ENCODE results near the gene DOCK4. TPM values are rescaled to one million over a fixed set of nuclear protein-coding genes. Genes with fewer than 3 reads are reported as not detected.

DOCK4 gene
- total and polyA plus RNA-seq, 4 donors, result 40.3 to 95.0 (median 56.4) TPM

DNA sequence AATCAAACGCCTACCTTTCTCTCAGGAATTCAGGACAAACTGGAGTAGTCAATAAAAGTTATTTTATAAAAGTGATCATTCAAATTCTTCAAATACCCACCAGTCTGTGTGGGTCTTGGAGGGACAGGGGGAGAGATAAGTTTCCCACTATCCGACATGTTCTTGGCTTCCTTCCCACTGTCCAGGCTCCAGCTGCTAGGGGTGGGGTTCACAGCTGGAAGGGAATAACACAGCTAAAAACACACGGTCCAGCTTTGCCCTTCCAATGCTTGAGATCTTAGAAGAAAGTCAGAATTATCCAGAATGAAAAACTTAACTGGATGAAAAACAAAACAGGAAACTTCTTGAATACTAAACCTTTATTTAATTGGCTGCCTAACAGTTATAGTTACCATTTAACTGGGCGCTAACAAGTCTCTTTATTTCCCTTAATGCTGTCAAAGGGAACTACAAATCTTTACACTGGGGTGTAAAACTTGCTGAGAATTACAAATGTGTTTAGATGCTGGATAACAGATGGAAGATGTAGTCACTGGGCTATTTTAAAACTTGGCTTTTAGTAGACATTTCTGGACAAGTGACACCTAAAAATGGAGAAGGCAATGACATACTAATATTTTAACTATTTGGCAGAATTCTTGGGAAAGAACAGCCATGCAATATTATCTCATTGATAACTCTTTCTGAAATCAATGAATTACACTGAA is 471.1 kb downstream of the DOCK4 start:
- no peak overlapping the region for H3K4me3 ChIP-seq (ENCODE audit: low read depth, low read length)
- no peaks in the 10 kb centered on the region for H3K9me3 ChIP-seq (ENCODE audit: control insufficient read depth, insufficient read depth, low read length)
- H3K27me3 ChIP-seq (ENCODE audit: control insufficient read depth, insufficient read depth, low read length), result no peaks in the 10 kb centered on the region
- peaks cover 18% of the 10 kb centered on the region for H3K36me3 ChIP-seq (ENCODE audit: control insufficient read depth, insufficient read depth, low read length)
- DNase-seq (ENCODE audit: low read depth in 4 of 6, low spot score in 6 of 6), result peak in 1 of 6 donors; percentile 55
- WGBS (ENCODE audit: insufficient coverage), result no CpG with 5 or more reads among the region's 4 CpGs
- peaks cover 3% of the 10 kb centered on the region for H3K4me1 ChIP-seq (ENCODE audit: control insufficient read depth, insufficient read depth, low read length)
- H3K27ac ChIP-seq (ENCODE audit: low read depth, low read length), result no peak overlapping the region

DNA sequence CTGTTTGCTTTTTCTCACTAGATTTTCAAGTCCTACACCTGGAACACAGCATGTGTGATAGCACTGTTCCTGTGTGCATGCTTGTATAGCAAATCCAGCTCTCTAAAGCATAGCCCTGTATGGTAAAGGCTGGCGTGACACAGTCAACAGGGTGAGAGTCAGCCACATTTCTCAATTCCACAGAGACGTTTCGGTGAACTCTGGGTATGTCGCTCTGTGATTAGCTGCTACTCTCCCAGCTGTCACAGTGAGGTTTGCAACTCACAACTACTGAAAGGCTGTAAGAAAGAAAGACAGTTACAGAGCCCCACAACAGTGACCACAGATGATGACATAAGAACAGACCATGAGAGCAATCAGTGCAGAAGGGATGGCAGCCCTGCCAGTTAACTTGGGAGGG is 473.3 kb downstream of the DOCK4 start:
- Histone ChIP-seq H3K27me3 (ENCODE audit: control insufficient read depth, insufficient read depth, low read length) (no peaks in the 10 kb centered on the region), H3K4me3 (ENCODE audit: low read depth, low read length) (no peak overlapping the region), H3K36me3 (ENCODE audit: control insufficient read depth, insufficient read depth, low read length) (peaks cover 30% of the 10 kb centered on the region), H3K4me1 (ENCODE audit: control insufficient read depth, insufficient read depth, low read length) (peaks cover 3% of the 10 kb centered on the region), H3K9me3 (ENCODE audit: control insufficient read depth, insufficient read depth, low read length) (no peaks in the 10 kb centered on the region), H3K27ac (ENCODE audit: low read depth, low read length) (no peak overlapping the region)
- no peak for DNase-seq (ENCODE audit: low read depth in 4 of 6, low spot score in 6 of 6)
- WGBS (ENCODE audit: insufficient coverage), result 86% methylated on average over 4 of the region's 4 CpGs

DNA sequence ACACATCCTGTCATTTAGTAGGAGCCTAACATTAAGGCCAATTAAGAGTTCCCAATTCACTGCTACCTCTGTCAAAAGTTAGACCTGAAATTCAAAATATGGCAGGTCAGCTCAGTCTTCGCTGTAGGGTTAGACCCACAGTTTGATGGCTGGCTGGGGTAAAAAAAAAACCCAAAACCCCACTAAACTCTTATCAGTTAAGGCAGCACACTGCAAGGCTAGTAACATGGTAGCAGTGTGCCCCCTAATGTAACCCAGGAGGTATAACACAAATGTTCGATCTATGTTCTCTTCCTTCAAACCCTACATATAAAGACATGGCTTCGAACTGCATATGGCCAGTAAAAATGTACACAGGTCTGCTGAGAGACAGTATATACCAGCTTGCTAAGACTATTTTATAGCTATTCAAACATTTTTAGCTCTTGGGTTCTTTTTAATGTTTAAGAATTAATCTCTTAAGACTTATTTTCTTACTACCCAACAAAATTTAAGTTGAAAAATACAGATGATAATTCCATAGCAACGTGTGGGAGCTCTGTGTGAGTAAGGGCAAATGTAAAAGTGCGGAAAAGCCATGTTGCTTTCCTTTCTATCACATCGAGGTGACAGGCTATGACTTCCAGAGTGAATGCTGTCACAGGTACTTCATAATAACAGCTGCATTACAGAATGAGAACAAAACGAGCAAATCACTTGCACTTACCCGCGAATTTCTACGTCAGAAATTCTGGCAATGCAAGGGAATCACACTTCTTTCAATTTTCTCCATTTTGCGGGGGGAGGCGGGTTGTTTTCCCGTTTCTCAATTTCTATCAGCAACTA is 475.5 kb downstream of the DOCK4 start:
- H3K4me1 ChIP-seq (ENCODE audit: control insufficient read depth, insufficient read depth, low read length), result peaks cover 3% of the 10 kb centered on the region
- peaks cover 30% of the 10 kb centered on the region for H3K36me3 ChIP-seq (ENCODE audit: control insufficient read depth, insufficient read depth, low read length)
- peak in 4 of 6 donors; percentile 12 to 87 (median 50) for DNase-seq (ENCODE audit: low read depth in 4 of 6, low spot score in 6 of 6)
- no peak overlapping the region for H3K4me3 ChIP-seq (ENCODE audit: low read depth, low read length)
- H3K9me3 ChIP-seq (ENCODE audit: control insufficient read depth, insufficient read depth, low read length), result no peaks in the 10 kb centered on the region
- WGBS (ENCODE audit: insufficient coverage), result 91% methylated on average over 3 of the region's 13 CpGs
- no peak overlapping the region for H3K27ac ChIP-seq (ENCODE audit: low read depth, low read length)
- no peaks in the 10 kb centered on the region for H3K27me3 ChIP-seq (ENCODE audit: control insufficient read depth, insufficient read depth, low read length)

DNA sequence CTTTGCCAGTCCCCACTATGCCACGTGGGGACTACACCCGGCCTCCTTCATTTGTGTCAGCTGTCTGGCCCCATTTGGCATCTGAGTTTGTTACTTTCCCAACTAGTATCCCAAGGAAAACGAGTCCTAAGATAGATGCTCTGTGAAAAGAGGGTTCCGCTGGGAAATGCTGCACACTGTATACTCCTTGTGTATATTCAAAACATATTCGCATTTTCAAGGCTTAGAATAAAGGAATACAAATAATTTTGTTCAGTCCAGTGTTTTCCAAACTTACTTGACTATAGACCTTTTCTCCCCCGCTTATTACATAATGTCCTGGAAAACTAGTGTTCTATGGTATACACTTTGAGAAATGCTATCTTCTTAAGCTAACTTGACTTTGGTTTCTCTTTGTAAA is 476.1 kb downstream of the DOCK4 start:
- peaks cover 2% of the 10 kb centered on the region for H3K4me1 ChIP-seq (ENCODE audit: control insufficient read depth, insufficient read depth, low read length)
- no peak for DNase-seq (ENCODE audit: low read depth in 4 of 6, low spot score in 6 of 6)
- peaks cover 30% of the 10 kb centered on the region for H3K36me3 ChIP-seq (ENCODE audit: control insufficient read depth, insufficient read depth, low read length)
- H3K27ac ChIP-seq (ENCODE audit: low read depth, low read length), result no peak overlapping the region
- H3K4me3 ChIP-seq (ENCODE audit: low read depth, low read length), result no peak overlapping the region
- H3K27me3 ChIP-seq (ENCODE audit: control insufficient read depth, insufficient read depth, low read length), result no peaks in the 10 kb centered on the region
- WGBS (ENCODE audit: insufficient coverage), result no CpG with 5 or more reads among the region's 6 CpGs
- H3K9me3 ChIP-seq (ENCODE audit: control insufficient read depth, insufficient read depth, low read length), result no peaks in the 10 kb centered on the region

DNA sequence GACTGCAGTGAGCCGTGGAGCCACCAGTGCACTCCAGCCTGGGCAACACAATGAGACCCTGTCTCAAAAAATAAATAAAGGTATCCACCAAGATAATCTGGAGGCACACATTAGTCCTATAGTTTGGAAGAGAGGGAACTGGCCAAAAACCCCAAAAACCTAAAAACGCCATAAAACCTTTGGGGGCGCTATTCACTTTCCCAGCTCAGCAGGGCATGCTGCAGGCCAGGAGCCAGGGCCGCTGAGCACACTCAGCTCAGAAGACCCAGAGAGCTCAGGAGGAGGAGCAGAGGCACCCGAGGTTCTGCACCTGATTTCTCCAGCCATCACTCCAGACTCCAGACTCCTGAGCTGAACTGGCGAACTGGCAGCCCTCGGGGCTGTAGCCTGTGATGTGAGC is 476.7 kb downstream of the DOCK4 start:
- Histone ChIP-seq H3K4me3 (ENCODE audit: low read depth, low read length) (no peak overlapping the region), H3K9me3 (ENCODE audit: control insufficient read depth, insufficient read depth, low read length) (no peaks in the 10 kb centered on the region), H3K4me1 (ENCODE audit: control insufficient read depth, insufficient read depth, low read length) (no peaks in the 10 kb centered on the region), H3K27ac (ENCODE audit: low read depth, low read length) (no peak overlapping the region), H3K36me3 (ENCODE audit: control insufficient read depth, insufficient read depth, low read length) (peaks cover 30% of the 10 kb centered on the region), H3K27me3 (ENCODE audit: control insufficient read depth, insufficient read depth, low read length) (no peaks in the 10 kb centered on the region)
- no peak for DNase-seq (ENCODE audit: low read depth in 4 of 6, low spot score in 6 of 6)
- 81% methylated on average over 5 of the region's 7 CpGs for WGBS (ENCODE audit: insufficient coverage)

DNA sequence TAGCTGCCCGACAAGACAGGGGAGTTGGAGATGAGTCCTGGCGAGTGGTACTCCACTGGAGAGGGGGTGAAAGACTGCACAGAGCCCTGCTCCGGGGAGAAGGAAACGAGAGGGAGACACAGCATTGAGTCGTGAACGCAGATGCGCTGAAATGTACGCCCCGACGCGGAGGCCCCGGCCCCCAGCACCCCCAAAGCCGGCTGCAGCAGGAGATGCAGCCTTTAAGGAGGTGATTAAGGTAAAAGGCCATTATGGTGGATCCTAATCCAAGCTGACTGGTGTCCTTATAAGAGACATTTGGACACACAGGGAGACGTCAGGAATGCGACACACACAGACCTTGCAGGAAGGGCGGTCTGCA is 477.6 kb downstream of the DOCK4 start:
- H3K9me3 ChIP-seq (ENCODE audit: control insufficient read depth, insufficient read depth, low read length), result no peaks in the 10 kb centered on the region
- no peak overlapping the region for H3K27ac ChIP-seq (ENCODE audit: low read depth, low read length)
- H3K4me3 ChIP-seq (ENCODE audit: low read depth, low read length), result no peak overlapping the region
- H3K4me1 ChIP-seq (ENCODE audit: control insufficient read depth, insufficient read depth, low read length), result no peaks in the 10 kb centered on the region
- H3K27me3 ChIP-seq (ENCODE audit: control insufficient read depth, insufficient read depth, low read length), result no peaks in the 10 kb centered on the region
- WGBS (ENCODE audit: insufficient coverage), result 74% methylated on average over 15 of the region's 16 CpGs
- H3K36me3 ChIP-seq (ENCODE audit: control insufficient read depth, insufficient read depth, low read length), result peaks cover 24% of the 10 kb centered on the region
- no peak for DNase-seq (ENCODE audit: low read depth in 4 of 6, low spot score in 6 of 6)

DNA sequence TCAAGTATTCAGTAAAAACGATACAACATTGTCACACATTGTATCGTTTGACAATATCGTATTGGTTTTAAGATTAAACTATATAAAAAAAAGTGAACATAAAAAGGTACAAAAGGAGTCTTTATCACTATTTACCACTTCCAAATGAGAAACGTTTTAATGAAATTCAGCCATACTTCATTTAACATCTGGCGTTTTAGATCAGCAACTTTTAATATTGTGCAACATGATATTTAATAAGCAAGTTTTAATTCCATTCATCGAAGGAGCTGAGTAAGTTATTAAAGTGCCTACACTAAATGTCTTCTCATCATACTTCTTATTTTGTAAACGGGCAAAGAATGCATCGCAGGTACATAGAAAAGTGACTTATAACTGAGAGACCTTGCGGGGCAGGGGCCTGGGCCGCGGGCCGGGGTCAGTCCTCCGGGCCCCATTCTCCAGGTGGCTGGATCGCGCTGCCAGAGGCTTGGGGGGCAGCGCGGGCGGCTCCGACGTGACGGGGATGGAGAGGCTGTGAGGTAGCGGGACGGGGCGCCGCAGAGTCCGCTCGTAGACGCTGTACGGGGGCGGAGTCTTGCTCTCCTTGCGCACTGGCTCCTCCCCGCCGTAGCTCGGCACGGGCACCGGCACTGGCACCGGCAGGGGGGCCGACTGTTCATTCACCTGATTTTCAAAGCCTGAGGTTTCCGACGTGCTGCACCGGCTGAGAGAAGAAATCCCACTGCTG is 478.1 kb downstream of the DOCK4 start:
- no peaks in the 10 kb centered on the region for H3K9me3 ChIP-seq (ENCODE audit: control insufficient read depth, insufficient read depth, low read length)
- no peaks in the 10 kb centered on the region for H3K4me1 ChIP-seq (ENCODE audit: control insufficient read depth, insufficient read depth, low read length)
- no peaks in the 10 kb centered on the region for H3K27me3 ChIP-seq (ENCODE audit: control insufficient read depth, insufficient read depth, low read length)
- 62% methylated on average over 35 of the region's 41 CpGs for WGBS (ENCODE audit: insufficient coverage)
- H3K4me3 ChIP-seq (ENCODE audit: low read depth, low read length), result no peak overlapping the region
- DNase-seq (ENCODE audit: low read depth in 4 of 6, low spot score in 6 of 6), result no peak
- no peak overlapping the region for H3K27ac ChIP-seq (ENCODE audit: low read depth, low read length)
- peaks cover 24% of the 10 kb centered on the region for H3K36me3 ChIP-seq (ENCODE audit: control insufficient read depth, insufficient read depth, low read length)

DNA sequence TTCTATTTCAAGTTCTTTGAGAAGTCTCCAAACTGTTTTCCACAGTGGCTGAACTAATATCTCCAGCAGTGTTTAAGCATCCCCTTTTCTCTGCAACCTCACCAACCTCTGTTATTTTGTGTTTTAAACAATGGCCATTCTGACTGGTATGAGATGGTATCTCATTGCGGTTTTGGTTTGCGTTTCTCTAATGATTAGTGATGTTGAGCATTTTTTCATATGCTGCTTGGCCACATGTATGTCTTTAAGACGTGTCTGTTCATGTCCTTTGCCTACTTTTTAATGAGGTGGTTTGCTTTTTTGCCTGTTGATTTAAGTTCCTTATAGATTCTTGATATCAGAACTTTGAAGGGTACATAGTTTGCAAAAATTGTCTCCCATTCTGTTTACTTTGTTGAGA is 487.3 kb downstream of the DOCK4 start:
- Histone ChIP-seq H3K36me3 (ENCODE audit: control insufficient read depth, insufficient read depth, low read length) (no peaks in the 10 kb centered on the region), H3K27ac (ENCODE audit: low read depth, low read length) (no peak overlapping the region), H3K9me3 (ENCODE audit: control insufficient read depth, insufficient read depth, low read length) (no peaks in the 10 kb centered on the region), H3K4me1 (ENCODE audit: control insufficient read depth, insufficient read depth, low read length) (no peaks in the 10 kb centered on the region), H3K27me3 (ENCODE audit: control insufficient read depth, insufficient read depth, low read length) (no peaks in the 10 kb centered on the region), H3K4me3 (ENCODE audit: low read depth, low read length) (no peak overlapping the region)
- DNase-seq (ENCODE audit: low read depth in 4 of 6, low spot score in 6 of 6), result no peak
- no CpG with 5 or more reads among the region's 3 CpGs for WGBS (ENCODE audit: insufficient coverage)

DNA sequence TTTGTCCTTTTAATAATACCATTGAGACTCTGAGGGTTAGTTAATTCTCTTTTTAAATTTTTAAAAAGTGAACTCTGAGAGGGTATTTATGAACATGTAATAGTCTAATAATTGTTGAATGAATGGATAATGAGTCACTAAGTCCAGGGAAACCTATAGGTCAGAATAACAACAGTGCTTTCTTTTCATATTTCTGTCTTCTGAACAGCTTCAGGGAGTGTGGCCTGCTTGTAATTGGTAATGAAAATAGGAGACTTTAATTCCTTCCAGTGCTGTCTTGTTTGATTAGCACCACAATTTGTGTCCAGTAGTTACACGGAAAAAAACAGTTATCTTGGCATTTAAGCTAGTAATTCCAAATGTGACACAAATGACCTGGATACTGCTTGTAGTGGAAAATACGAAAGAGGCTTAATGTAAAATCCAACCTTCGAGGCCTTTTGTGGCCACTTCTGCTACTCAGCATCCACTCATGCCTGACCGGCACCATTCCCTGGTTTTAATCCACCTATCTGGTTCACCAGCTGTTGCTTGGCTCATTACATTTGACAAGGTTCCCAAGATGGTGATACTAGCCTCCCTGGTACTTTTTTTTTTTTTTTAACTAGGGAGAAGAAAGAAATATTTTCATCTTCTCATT is 494.7 kb downstream of the DOCK4 start:
- H3K9me3 ChIP-seq (ENCODE audit: control insufficient read depth, insufficient read depth, low read length), result no peaks in the 10 kb centered on the region
- H3K36me3 ChIP-seq (ENCODE audit: control insufficient read depth, insufficient read depth, low read length), result no peaks in the 10 kb centered on the region
- DNase-seq (ENCODE audit: low read depth in 4 of 6, low spot score in 6 of 6), result peak in 1 of 6 donors; percentile 21
- no peak overlapping the region for H3K4me3 ChIP-seq (ENCODE audit: low read depth, low read length)
- no peaks in the 10 kb centered on the region for H3K4me1 ChIP-seq (ENCODE audit: control insufficient read depth, insufficient read depth, low read length)
- WGBS (ENCODE audit: insufficient coverage), result 100% methylated on average over 1 of the region's 4 CpGs
- H3K27me3 ChIP-seq (ENCODE audit: control insufficient read depth, insufficient read depth, low read length), result no peaks in the 10 kb centered on the region
- no peak overlapping the region for H3K27ac ChIP-seq (ENCODE audit: low read depth, low read length)
